ENCODE measurements around the gene EP400. TPM values are rescaled to one million over a fixed set of nuclear protein-coding genes. Genes with fewer than 3 reads are reported as not detected.

The EP400 gene
- total and polyA plus RNA-seq, 2 of the 13 experiments (the other 11 are each of a cell fraction or from before 2014, with no cell fraction given): 4.9 to 5.0 TPM

DNA sequence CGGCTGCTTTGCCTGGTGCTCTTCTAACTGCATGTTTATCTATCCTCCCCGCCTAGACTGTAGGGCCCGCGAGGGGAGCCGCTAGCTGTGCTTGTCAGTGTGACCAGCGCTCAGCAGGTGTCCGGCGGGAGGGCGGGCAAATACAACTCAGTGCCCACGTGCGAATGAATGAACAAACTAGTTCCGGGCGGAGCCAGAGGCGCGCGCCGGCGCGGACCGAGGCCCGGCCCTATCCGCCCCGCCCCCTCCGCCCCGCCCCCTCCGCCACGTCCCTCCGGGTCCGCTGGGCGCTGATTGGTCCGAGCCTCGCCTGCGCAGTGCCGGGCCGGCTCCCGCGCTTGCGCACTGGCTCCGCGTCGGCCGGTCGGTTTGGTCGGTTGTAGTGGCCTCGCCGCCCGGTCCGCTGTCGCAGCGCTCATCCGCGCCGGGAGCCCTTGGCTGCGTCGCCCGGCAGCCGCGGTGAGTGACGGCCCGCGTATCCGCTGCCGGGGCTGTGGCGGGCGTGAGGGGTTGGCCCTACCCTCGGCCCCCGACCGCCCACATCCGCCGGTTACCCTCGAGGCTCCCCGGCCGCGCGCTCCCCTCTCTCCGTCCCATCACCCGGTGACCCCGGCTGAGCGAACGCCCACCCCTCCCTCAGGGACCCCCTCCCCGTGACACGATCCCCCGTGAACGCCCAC lies 134.3 kb downstream of the EP400 start (continued):
- TF ChIP-seq, protein P1, sequence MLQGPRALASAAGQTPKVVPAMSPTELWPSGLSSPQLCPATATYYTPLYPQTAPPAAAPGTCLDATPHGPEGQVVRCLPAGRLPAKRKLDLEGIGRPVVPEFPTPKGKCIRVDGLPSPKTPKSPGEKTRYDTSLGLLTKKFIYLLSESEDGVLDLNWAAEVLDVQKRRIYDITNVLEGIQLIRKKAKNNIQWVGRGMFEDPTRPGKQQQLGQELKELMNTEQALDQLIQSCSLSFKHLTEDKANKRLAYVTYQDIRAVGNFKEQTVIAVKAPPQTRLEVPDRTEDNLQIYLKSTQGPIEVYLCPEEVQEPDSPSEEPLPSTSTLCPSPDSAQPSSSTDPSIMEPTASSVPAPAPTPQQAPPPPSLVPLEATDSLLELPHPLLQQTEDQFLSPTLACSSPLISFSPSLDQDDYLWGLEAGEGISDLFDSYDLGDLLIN (CRISPR knock-in tag; IDR thresholded peaks at IDR 0.05; ENCODE audit: borderline replicate concordance): no peak
- TF ChIP-seq KLF6 (CRISPR knock-in tag; IDR thresholded peaks at IDR 0.05): peak; percentile 48; the same call in 1 of the 2 replicates
- peak; percentile 37 for TF ChIP-seq YY1 (IDR thresholded peaks at IDR 0.05; ENCODE audit: insufficient read depth, insufficient replicate concordance, low read depth, low read length)
- peak; percentile 35; the same call in 1 of the 2 replicates for TF ChIP-seq FOXK1 (CRISPR knock-in tag; IDR thresholded peaks at IDR 0.05; ENCODE audit: borderline replicate concordance, low read depth)
- TF ChIP-seq CHCHD3 (CRISPR knock-in tag; IDR thresholded peaks at IDR 0.05): no peak
- TF ChIP-seq, protein P2, sequence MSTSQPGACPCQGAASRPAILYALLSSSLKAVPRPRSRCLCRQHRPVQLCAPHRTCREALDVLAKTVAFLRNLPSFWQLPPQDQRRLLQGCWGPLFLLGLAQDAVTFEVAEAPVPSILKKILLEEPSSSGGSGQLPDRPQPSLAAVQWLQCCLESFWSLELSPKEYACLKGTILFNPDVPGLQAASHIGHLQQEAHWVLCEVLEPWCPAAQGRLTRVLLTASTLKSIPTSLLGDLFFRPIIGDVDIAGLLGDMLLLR (CRISPR knock-in tag; IDR thresholded peaks at IDR 0.05): peak; percentile 56; the same call in 1 of the 2 replicates
- TF ChIP-seq ARID2 (CRISPR knock-in tag; IDR thresholded peaks at IDR 0.05; ENCODE audit: borderline replicate concordance): no peak
- TF ChIP-seq, protein P3, sequence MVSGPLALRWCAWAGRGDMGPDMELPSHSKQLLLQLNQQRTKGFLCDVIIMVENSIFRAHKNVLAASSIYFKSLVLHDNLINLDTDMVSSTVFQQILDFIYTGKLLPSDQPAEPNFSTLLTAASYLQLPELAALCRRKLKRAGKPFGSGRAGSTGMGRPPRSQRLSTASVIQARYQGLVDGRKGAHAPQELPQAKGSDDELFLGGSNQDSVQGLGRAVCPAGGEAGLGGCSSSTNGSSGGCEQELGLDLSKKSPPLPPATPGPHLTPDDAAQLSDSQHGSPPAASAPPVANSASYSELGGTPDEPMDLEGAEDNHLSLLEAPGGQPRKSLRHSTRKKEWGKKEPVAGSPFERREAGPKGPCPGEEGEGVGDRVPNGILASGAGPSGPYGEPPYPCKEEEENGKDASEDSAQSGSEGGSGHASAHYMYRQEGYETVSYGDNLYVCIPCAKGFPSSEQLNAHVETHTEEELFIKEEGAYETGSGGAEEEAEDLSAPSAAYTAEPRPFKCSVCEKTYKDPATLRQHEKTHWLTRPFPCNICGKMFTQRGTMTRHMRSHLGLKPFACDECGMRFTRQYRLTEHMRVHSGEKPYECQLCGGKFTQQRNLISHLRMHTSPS (CRISPR knock-in tag; IDR thresholded peaks at IDR 0.05; ENCODE audit: low read depth): 0 out of 2 replicates have a peak, but pooled peaks have one; percentile 25
- TF ChIP-seq RFX3 (CRISPR knock-in tag; IDR thresholded peaks at IDR 0.05): no peak
- no peak for TF ChIP-seq TEAD2 (CRISPR knock-in tag; IDR thresholded peaks at IDR 0.05)
- no peak for TF ChIP-seq ZSCAN29 (CRISPR knock-in tag; conservative IDR thresholded peaks at IDR 0.05)
- TF ChIP-seq POLR2AphosphoS5 (IDR thresholded peaks at IDR 0.05; ENCODE audit: low read depth, low read length): peak; percentile 73
- TF ChIP-seq MBD4 (IDR thresholded peaks at IDR 0.05; ENCODE audit: borderline replicate concordance, low read length): no peak
- TF ChIP-seq, protein P4, sequence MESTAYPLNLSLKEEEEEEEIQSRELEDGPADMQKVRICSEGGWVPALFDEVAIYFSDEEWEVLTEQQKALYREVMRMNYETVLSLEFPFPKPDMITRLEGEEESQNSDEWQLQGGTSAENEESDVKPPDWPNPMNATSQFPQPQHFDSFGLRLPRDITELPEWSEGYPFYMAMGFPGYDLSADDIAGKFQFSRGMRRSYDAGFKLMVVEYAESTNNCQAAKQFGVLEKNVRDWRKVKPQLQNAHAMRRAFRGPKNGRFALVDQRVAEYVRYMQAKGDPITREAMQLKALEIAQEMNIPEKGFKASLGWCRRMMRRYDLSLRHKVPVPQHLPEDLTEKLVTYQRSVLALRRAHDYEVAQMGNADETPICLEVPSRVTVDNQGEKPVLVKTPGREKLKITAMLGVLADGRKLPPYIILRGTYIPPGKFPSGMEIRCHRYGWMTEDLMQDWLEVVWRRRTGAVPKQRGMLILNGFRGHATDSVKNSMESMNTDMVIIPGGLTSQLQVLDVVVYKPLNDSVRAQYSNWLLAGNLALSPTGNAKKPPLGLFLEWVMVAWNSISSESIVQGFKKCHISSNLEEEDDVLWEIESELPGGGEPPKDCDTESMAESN (CRISPR knock-in tag; conservative IDR thresholded peaks at IDR 0.05): peak; percentile 83
- TF ChIP-seq, protein P5, sequence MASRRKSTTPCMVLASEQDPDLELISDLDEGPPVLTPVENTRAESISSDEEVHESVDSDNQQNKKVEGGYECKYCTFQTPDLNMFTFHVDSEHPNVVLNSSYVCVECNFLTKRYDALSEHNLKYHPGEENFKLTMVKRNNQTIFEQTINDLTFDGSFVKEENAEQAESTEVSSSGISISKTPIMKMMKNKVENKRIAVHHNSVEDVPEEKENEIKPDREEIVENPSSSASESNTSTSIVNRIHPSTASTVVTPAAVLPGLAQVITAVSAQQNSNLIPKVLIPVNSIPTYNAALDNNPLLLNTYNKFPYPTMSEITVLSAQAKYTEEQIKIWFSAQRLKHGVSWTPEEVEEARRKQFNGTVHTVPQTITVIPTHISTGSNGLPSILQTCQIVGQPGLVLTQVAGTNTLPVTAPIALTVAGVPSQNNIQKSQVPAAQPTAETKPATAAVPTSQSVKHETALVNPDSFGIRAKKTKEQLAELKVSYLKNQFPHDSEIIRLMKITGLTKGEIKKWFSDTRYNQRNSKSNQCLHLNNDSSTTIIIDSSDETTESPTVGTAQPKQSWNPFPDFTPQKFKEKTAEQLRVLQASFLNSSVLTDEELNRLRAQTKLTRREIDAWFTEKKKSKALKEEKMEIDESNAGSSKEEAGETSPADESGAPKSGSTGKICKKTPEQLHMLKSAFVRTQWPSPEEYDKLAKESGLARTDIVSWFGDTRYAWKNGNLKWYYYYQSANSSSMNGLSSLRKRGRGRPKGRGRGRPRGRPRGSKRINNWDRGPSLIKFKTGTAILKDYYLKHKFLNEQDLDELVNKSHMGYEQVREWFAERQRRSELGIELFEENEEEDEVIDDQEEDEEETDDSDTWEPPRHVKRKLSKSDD (CRISPR knock-in tag; IDR thresholded peaks at IDR 0.05; ENCODE audit: low read depth): peak; percentile 46; the same call in 1 of the 2 replicates
- TF ChIP-seq DMAP1 (CRISPR knock-in tag; IDR thresholded peaks at IDR 0.05): peak; percentile 74
- TF ChIP-seq IKZF4 (CRISPR knock-in tag; IDR thresholded peaks at IDR 0.05; ENCODE audit: borderline replicate concordance, low read depth, not compliant biosample characterization): peak; percentile 37
- 0 out of 2 replicates have a peak, but pooled peaks have one; percentile 68 for TF ChIP-seq ZNF547 (CRISPR knock-in tag; IDR thresholded peaks at IDR 0.05)
- TF ChIP-seq KDM1A (CRISPR knock-in tag; IDR thresholded peaks at IDR 0.05): no peak
- TF ChIP-seq YEATS4 (CRISPR knock-in tag; IDR thresholded peaks at IDR 0.05; ENCODE audit: borderline replicate concordance): peak; percentile 18
- no peak for TF ChIP-seq CBX2 (IDR thresholded peaks at IDR 0.05; ENCODE audit: low read depth, low read length)
- TF ChIP-seq CBX2 (CRISPR knock-in tag; IDR thresholded peaks at IDR 0.05; ENCODE audit: low read depth): no peak
